NCI-H748 (cell line): ENCODE results near the gene IRF2BP2.
A peak's percentile ranks its signal among the peaks of the same experiment; 100 is the strongest.

Experiments used
- DNase-seq: peaks from one replicate; lab custom pipeline; 2025; ENCODE audit not compliant: unreplicated experiment; lab: John Stamatoyannopoulos, UW

The IRF2BP2 gene

GRCh38 chr1:234559902-234560676 is 49.9 kb downstream of the IRF2BP2 start:
- DNase-seq = no peak

- DNase-seq = peak; percentile 31
Observed at GRCh38 chr1:234559152-234559901, 50.7 kb downstream of the IRF2BP2 start.

GRCh38 chr1:234558330-234558836 is 51.6 kb downstream of the IRF2BP2 start:
- peak; percentile 19 for DNase-seq

- DNase-seq = no peak
Observed at GRCh38 chr1:234556245-234556943, 53.6 kb downstream of the IRF2BP2 start.

GRCh38 chr1:234555390-234556024 is 54.5 kb downstream of the IRF2BP2 start:
- no peak for DNase-seq

- DNase-seq = no peak
Observed at GRCh38 chr1:234554698-234555311, 55.2 kb downstream of the IRF2BP2 start.
